ENCODE data around the gene PRADC1.
"Not testable (repeated sequence)": the region's sequence is repeated elsewhere in the genome, so short reads cannot be mapped to it uniquely, and the experiment has no call there.

Gene PRADC1

DNA sequence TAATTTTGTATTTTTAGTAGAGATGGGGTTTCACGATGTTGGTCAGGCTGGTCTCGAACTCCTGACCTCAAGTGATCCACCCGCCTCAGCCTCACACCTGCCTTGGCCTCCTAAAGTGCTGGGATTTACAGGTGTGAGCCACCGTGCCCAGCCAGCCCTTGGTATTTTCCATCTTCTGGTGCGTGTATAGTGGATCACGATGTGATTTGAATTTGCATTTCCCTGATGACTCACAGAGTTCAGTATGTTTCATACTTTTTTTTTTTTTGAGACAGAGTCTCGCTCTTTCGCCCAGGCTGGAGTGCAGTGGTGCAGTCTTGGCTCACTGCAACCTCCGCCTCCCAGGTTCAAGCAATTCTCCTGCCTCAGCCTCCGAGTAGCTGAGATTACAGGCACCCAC lies 32.8 kb downstream of the PRADC1 start:
- not testable (repeated sequence) for DNase-seq

GRCh38 chr2:73197579-73197978 lies 35.5 kb downstream of the PRADC1 start:
- DNase-seq: no peak

- no peak for DNase-seq
These were observed 45.5 kb downstream of the PRADC1 start for GRCh38 chr2:73187549-73187948.

DNA sequence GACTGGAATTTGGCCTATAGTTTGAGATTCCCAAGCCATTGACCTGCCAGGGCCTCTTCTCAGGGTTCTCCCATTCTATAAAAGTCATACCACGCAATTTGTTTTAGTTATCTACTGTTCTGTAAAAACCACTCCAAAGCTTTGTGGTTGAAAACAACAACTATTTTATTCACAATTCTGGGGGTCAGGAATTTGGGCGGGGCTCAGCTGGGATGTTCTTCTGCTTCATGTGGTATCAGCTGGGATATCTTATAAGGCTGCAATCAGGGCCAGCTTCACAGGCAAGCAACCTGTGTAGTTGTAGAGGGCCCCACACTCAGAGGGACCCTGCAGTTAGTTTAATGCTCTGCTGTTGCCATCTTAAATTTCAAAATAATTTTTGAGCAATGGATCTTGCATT lies 47.1 kb downstream of the PRADC1 start:
- no peak for DNase-seq
